Spinal cord (tissue), 10 donors: ENCODE data around the gene ZNF662. TPM values are rescaled to one million over a fixed set of nuclear protein-coding genes. Genes with fewer than 3 reads are reported as not detected.

Experiments used
- DNase-seq, 6 donors: peaks; one replicate each; pipeline versions ENCODE4 v3.0.0 to v3.0.0-alpha.2; 2013 to 2015; ENCODE audit warnings: low spot score in 6 of 6, low read depth in 4 of 6
- H3K27ac ChIP-seq: one replicate; pipeline ENCODE4 v1.5.1; 2013; ENCODE audit warnings: low read depth, low read length, control low read depth
- H3K27me3 ChIP-seq: one replicate; pipeline ENCODE4 v1.6.1; 2013; ENCODE audit warnings: low read length; ENCODE audit not compliant: control insufficient read depth, insufficient read depth
- H3K36me3 ChIP-seq: one replicate; pipeline ENCODE4 v1.6.1; 2013; ENCODE audit warnings: low read length; ENCODE audit not compliant: control insufficient read depth, insufficient read depth
- H3K4me1 ChIP-seq: one replicate; pipeline ENCODE4 v1.6.1; 2013; ENCODE audit warnings: low read length; ENCODE audit not compliant: control insufficient read depth, insufficient read depth
- H3K4me3 ChIP-seq: one replicate; pipeline ENCODE4 v1.5.1; 2013; ENCODE audit warnings: low read depth, low read length, control low read depth
- H3K9me3 ChIP-seq: one replicate; pipeline ENCODE4 v1.6.1; 2013; ENCODE audit warnings: low read length; ENCODE audit not compliant: control insufficient read depth, insufficient read depth
- WGBS: methylation state at CpG from one replicate; pipeline ENCODE4 v1.1.5; 2013; ENCODE audit warnings: missing lambda C conversion rate; ENCODE audit not compliant: insufficient coverage; 5-methylcytosine and 5-hydroxymethylcytosine counted together
- polyA plus RNA-seq, 2 donors: library from polyadenylated mRNA; unstranded; fragments of 120-200 nt; gene quantifications; one replicate each; pipeline ENCODE4 v1.2.1, GENCODE V29; 2013; ENCODE audit not compliant: insufficient read length in 2 of 2
- total RNA-seq, 2 donors: library from RNA; depleted of rRNA in 1 of 2; stranded (reverse); fragments of 120-200 nt in 1 of 2; fragments of >200 nt in 1 of 2; gene quantifications; one replicate each; pipeline versions ENCODE4 v1.2.3 to v1.2.4, GENCODE V29; 2013 to 2014
- donor health status: healthy.

Gene ZNF662
- total and polyA plus RNA-seq, 4 donors = 15.8 to 27.5 (median 25.0) TPM

DNA sequence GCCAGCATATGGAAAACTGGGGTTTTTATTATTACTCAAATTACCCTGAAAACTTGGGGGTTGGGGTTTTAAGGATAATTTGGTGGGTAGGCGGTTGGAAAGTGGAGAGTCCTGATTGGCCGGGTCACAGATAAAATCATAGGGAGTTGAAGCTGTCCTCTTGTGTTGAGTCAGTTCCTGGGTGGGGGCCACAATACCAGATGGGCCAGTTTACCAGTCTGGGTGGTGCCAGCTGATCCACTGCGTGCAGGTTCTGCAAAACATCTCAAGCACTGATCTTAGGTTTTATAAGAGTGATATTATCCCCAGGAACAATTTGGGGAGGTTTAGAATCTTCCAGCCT, 4.9 kb upstream of the ZNF662 start:
- H3K27me3 ChIP-seq = no peaks in the 10 kb centered on the region
- no peaks in the 10 kb centered on the region for H3K36me3 ChIP-seq
- H3K4me3 ChIP-seq = no peak overlapping the region
- peaks cover 6% of the 10 kb centered on the region for H3K4me1 ChIP-seq
- no peak overlapping the region for H3K27ac ChIP-seq
- DNase-seq = no peak
- WGBS = 81% methylated on average over 3 of the region's 3 CpGs
- no peaks in the 10 kb centered on the region for H3K9me3 ChIP-seq

DNA sequence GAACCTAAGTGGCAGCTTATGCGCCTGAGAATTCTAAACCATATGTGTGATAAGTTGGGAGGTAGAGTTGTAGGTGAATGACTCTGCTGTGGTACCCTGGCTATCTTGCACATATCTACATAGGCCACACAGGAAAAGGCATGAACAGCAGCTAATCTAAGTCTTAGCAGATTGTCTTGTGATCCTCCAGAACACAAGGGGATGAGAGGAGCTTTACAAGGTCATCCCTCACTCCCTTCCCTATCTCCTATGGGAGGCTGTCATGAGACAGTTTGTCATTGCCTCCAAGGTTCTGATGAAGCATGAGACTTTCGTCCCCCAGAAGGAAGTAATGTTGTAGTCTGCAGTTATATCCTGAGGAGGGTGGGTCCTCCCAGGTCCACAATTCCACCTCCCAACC, 3.7 kb upstream of the ZNF662 start:
- no peak for DNase-seq

GRCh38 chr3:42904076-42904475, 1.9 kb upstream of the ZNF662 start:
- Histone ChIP-seq H3K9me3 (no peaks in the 10 kb centered on the region), H3K27me3 (no peaks in the 10 kb centered on the region), H3K36me3 (peaks cover 11% of the 10 kb centered on the region), H3K4me1 (peaks cover 17% of the 10 kb centered on the region), H3K27ac (no peak overlapping the region), H3K4me3 (no peak overlapping the region)
- WGBS = 100% methylated on average over 1 of the region's 1 CpG
- no peak for DNase-seq

More for the DNA sequence above, 3.7 kb upstream of the ZNF662 start:
- H3K4me3 ChIP-seq = no peak overlapping the region
- H3K4me1 ChIP-seq = peaks cover 16% of the 10 kb centered on the region
- no peaks in the 10 kb centered on the region for H3K9me3 ChIP-seq
- H3K36me3 ChIP-seq = no peaks in the 10 kb centered on the region
- no peaks in the 10 kb centered on the region for H3K27me3 ChIP-seq
- WGBS = no CpG with 5 or more reads among the region's 2 CpGs
- no peak overlapping the region for H3K27ac ChIP-seq

DNA sequence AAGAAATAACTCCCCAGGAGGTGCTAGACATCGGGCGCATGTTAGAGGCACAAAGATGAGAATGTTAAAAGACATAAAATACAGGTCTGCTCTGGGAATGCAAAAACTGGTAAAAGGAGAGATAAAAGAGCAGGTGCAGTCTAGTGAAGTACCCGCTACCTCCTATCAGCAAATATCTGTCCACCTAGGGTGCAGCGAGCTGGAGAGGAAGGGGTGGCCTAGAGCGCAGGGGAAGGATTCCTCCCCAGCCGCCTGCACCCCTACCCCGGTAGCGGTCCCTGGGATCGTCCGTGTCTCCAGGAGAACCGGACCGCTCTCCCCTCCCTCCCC, 237 bp upstream of the ZNF662 start:
- WGBS = 6% methylated on average over 9 of the region's 12 CpGs
- peak in 1 of 6 donors; percentile 28 for DNase-seq
- Histone ChIP-seq H3K4me1 (peaks cover 17% of the 10 kb centered on the region), H3K4me3 (peak overlapping the region; percentile 55), H3K27ac (peak overlapping the region; percentile 45), H3K36me3 (peaks cover 24% of the 10 kb centered on the region), H3K9me3 (peaks cover 2% of the 10 kb centered on the region), H3K27me3 (no peaks in the 10 kb centered on the region)

- WGBS = 57% methylated on average over 4 of the region's 4 CpGs
- H3K4me3 ChIP-seq = peak overlapping the region; percentile 55
- peak overlapping the region; percentile 45 for H3K27ac ChIP-seq
Measured at GRCh38 chr3:42906848-42907183, 874 bp downstream of the ZNF662 start.

DNA sequence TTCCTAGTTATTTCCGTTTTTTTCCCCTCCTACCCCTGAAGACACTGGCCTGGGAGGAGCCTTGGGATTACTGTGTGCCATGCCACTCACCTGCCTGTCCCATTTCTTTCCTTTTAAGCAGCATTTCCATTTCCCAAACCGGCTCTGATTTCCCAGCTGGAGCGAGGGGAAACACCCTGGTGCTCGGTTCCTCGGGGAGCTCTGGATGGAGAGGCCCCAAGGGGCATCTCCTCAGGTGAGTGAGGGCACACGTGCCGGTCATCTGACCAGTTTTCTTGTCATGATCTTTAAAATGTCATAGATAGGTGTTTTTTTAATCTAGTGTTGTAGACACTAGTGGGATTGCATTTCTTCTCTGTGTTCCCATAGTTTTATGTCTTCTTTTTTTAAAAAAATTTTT, 2.7 kb downstream of the ZNF662 start:
- DNase-seq = no peak
- Histone ChIP-seq H3K27ac (no peak overlapping the region), H3K4me3 (no peak overlapping the region), H3K36me3 (peaks cover 34% of the 10 kb centered on the region), H3K27me3 (no peaks in the 10 kb centered on the region), H3K9me3 (peaks cover 9% of the 10 kb centered on the region), H3K4me1 (peaks cover 17% of the 10 kb centered on the region)
- WGBS = 95% methylated on average over 7 of the region's 7 CpGs

More at GRCh38 chr3:42906848-42907183, 874 bp downstream of the ZNF662 start:
- peak in 2 of 6 donors; percentile 2 to 41 for DNase-seq
- Histone ChIP-seq H3K4me1 (peaks cover 17% of the 10 kb centered on the region), H3K9me3 (peaks cover 2% of the 10 kb centered on the region), H3K36me3 (peaks cover 27% of the 10 kb centered on the region), H3K27me3 (no peaks in the 10 kb centered on the region)

DNA sequence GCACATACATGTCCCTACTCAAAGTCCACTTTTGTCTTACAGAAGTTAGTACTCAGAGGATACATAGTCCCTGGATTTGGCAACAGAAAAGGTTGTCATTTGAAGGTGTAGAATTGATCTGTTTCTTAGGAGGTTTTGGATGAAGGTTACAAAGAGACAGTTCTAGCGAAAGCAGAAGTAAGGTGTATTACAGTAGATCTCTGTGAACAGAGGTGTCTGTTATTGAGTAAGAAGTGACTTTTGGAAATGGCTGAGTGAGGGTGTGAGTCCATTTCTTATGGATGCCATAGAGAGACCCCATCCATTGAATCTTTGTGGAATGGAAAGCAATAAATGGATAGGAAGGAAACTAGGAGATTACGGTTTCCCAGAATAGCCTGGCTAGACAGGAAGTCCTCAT, 5.6 kb downstream of the ZNF662 start:
- Histone ChIP-seq H3K4me1 (peaks cover 9% of the 10 kb centered on the region), H3K27me3 (no peaks in the 10 kb centered on the region), H3K4me3 (no peak overlapping the region), H3K36me3 (peaks cover 50% of the 10 kb centered on the region), H3K27ac (no peak overlapping the region), H3K9me3 (peaks cover 22% of the 10 kb centered on the region)
- no peak for DNase-seq
- 100% methylated on average over 1 of the region's 2 CpGs for WGBS

DNA sequence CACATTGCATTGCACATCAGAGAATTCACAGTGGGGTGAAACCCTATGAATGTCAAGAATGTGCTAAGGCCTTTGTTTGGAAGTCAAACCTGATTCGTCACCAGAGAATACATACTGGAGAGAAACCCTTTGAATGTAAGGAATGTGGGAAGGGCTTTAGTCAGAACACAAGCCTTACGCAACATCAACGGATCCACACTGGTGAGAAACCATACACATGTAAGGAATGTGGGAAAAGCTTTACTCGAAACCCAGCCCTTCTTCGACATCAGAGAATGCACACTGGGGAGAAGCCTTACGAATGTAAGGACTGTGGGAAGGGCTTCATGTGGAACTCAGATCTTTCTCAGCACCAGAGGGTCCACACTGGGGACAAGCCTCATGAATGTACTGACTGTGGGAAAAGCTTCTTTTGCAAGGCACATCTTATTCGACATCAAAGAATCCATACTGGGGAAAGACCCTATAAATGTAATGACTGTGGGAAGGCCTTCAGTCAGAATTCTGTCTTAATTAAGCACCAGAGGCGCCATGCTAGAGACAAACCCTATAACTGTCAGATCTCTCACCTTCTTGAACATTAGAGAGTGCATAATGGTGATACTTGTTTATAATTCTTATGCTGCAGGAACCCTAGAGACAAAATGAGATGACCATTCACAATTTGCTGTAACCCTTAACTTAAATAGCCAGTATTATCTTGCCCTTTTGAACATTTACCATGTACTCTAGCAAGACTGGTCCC, 9.0 kb downstream of the ZNF662 start:
- DNase-seq = no peak
- Histone ChIP-seq H3K4me3 (no peak overlapping the region), H3K27me3 (no peaks in the 10 kb centered on the region), H3K4me1 (no peaks in the 10 kb centered on the region), H3K27ac (no peak overlapping the region), H3K36me3 (peaks cover 33% of the 10 kb centered on the region), H3K9me3 (peaks cover 22% of the 10 kb centered on the region)
- 98% methylated on average over 6 of the region's 8 CpGs for WGBS

GRCh38 chr3:42923606-42924005, 17.7 kb downstream of the ZNF662 start:
- H3K27me3 ChIP-seq = no peaks in the 10 kb centered on the region
- H3K27ac ChIP-seq = no peak overlapping the region
- 89% methylated on average over 4 of the region's 4 CpGs for WGBS
- peaks cover 3% of the 10 kb centered on the region for H3K36me3 ChIP-seq
- no peak for DNase-seq
- no peak overlapping the region for H3K4me3 ChIP-seq
- no peaks in the 10 kb centered on the region for H3K9me3 ChIP-seq
- no peaks in the 10 kb centered on the region for H3K4me1 ChIP-seq

- peaks cover 3% of the 10 kb centered on the region for H3K36me3 ChIP-seq
- no peaks in the 10 kb centered on the region for H3K4me1 ChIP-seq
- no peak overlapping the region for H3K27ac ChIP-seq
- no peak for DNase-seq
- no peak overlapping the region for H3K4me3 ChIP-seq
- no peaks in the 10 kb centered on the region for H3K27me3 ChIP-seq
- no peaks in the 10 kb centered on the region for H3K9me3 ChIP-seq
Measured at GRCh38 chr3:42926310-42926709, 20.4 kb downstream of the ZNF662 start.
